Right lobe of liver (tissue), 6 donors: ENCODE data around the gene RORC. TPM values are rescaled to one million over a fixed set of nuclear protein-coding genes. Genes with fewer than 3 reads are reported as not detected.
A peak's percentile ranks its signal among the peaks of the same experiment; 100 is the strongest.

Source experiments
- ATAC-seq, 4 donors: fragments of 200-7000 bp; cut with Tn5 transposase; one replicate each; pipeline ENCODE4 v1.9.1; 2020; ENCODE audit warnings: mild to moderate bottlenecking in 4 of 4, moderate library complexity in 4 of 4
- DNase-seq, 3 donors: peaks; one replicate each; pipeline ENCODE4 v3.0.0-alpha.2; 2020
- H3K27ac ChIP-seq, 3 donors: fragments of 200-600 bp; one replicate each; pipeline ENCODE4 v1.8.0; 2022
- H3K27me3 ChIP-seq, 2 donors: fragments of 200-600 bp; one replicate each; pipeline ENCODE4 v1.8.0; 2022
- H3K36me3 ChIP-seq, 4 donors: fragments of 200-600 bp; sonication (generic) in 1 of 4; one replicate each; pipeline versions ENCODE4 v1.5.1 to v1.8.0; 2017 to 2022; ENCODE audit warnings: control low read depth in 1 of 4
- H3K4me1 ChIP-seq, 4 donors: fragments of 200-600 bp; sonication (generic) in 1 of 4; one replicate each; pipeline versions ENCODE4 v1.5.1 to v1.8.0; 2017 to 2022; ENCODE audit warnings: control low read depth in 1 of 4
- H3K4me3 ChIP-seq, 3 donors: fragments of 200-600 bp; one replicate each; pipeline ENCODE4 v1.8.0; 2022
- H3K9me3 ChIP-seq, 4 donors: fragments of 200-600 bp; sonication (generic) in 1 of 4; one replicate each; pipeline versions ENCODE4 v1.5.1 to v1.8.0; 2017 to 2022; ENCODE audit warnings: control low read depth in 1 of 4
- CTCF ChIP-seq, 4 donors: fragments of 200-600 bp in 3 of 4; fragments of 450-650 bp in 1 of 4; IDR thresholded peaks; one replicate each; pipeline versions ENCODE4 v1.5.1 to v1.8.0; 2016 to 2022; ENCODE audit warnings: antibody characterized with exemption in 4 of 4, mild to moderate bottlenecking in 2 of 4
- POLR2A ChIP-seq: fragments of 450-650 bp; IDR thresholded peaks from one replicate; pipeline ENCODE4 v1.6.1; 2017; ENCODE audit warnings: antibody characterized with exemption, mild to moderate bottlenecking
- WGBS: methylation state at CpG from one replicate; pipeline ENCODE4 v1.1.6; 2018; ENCODE audit warnings: low coverage, low lambda C conversion rate; ENCODE audit not compliant: insufficient coverage; ENCODE audit errors: missing lambda C conversion rate; 5-methylcytosine and 5-hydroxymethylcytosine counted together
- intact Hi-C, 2 donors: fragments of 100-400 bp; cut with DNase I; formaldehyde crosslinking; loops; one replicate each; pipeline versions ENCODE4 v1.11.2 to v1.14.1; 2022
- total RNA-seq, 6 experiments: library from RNA; depleted of rRNA in 2 of 6; stranded (reverse); fragments of >200 nt in 2 of 6; fragmentation: NEBNext Ultra II Directional in 3 of 6; extraction: Animal tissue kit (Norgen Biotek cat#: 25700) in 3 of 6; gene quantifications; one replicate each; pipeline versions ENCODE4 v1.1.0 to v1.2.4, GENCODE V29; 2016 to 2023
- donor health status: DM: no; HTN: yes; CAD: no.
- donor health status: DM: no; HTN: no; CAD: no.
- donor health status: DM: no; HTN: no; CAD: no.
- donor health status: DM: no; HTN: yes; CAD: no.
- donor health status: DM: no; HTN: yes; CAD: no.

The RORC gene
- total RNA-seq, 6 experiments from 2014 or later = 13.3 to 33.9 (median 21.5) TPM

GRCh38 chr1:151811181-151811580 lies 20.4 kb downstream of the RORC start:
- H3K9me3 ChIP-seq = no peaks in the 10 kb centered on the region
- peak in 1 of 3 donors; percentile 40 for DNase-seq
- peaks cover 0 to 58% (median 20%) of the 10 kb centered on the region in 4 donors for H3K36me3 ChIP-seq
- TF ChIP-seq POLR2A (no peak), CTCF (IDR thresholded peaks at IDR 0.05) (no peak)
- WGBS = 66% methylated on average over 5 of the region's 9 CpGs
- no peak overlapping the region for H3K27ac ChIP-seq
- intact Hi-C loops = no loop called here
- no peak for ATAC-seq
- H3K27me3 ChIP-seq = no peaks in the 10 kb centered on the region
- no peaks in the 10 kb centered on the region for H3K4me1 ChIP-seq
- no peak overlapping the region for H3K4me3 ChIP-seq

GRCh38 chr1:151809985-151810556 lies 21.5 kb downstream of the RORC start:
- Histone ChIP-seq H3K27ac (no peak overlapping the region), H3K27me3 (no peaks in the 10 kb centered on the region), H3K36me3 (peaks cover 0 to 55% (median 16%) of the 10 kb centered on the region in 4 donors), H3K4me3 (no peak overlapping the region), H3K9me3 (no peaks in the 10 kb centered on the region), H3K4me1 (no peaks in the 10 kb centered on the region)
- TF ChIP-seq CTCF (IDR thresholded peaks at IDR 0.05) (no peak), POLR2A (no peak)
- intact Hi-C loops = no loop called here
- 100% methylated on average over 1 of the region's 1 CpG for WGBS
- DNase-seq (no peak), ATAC-seq (no peak)

- no peak overlapping the region for H3K4me3 ChIP-seq
- H3K36me3 ChIP-seq = peaks cover 0 to 50% (median 15%) of the 10 kb centered on the region in 4 donors
- intact Hi-C loops = no loop called here
- no peaks in the 10 kb centered on the region for H3K4me1 ChIP-seq
- WGBS = 52% methylated on average over 7 of the region's 8 CpGs
- DNase-seq (peak in 1 of 3 donors; percentile 28), ATAC-seq (peak in 1 of 4 donors; percentile 57)
- H3K9me3 ChIP-seq = no peaks in the 10 kb centered on the region
- H3K27me3 ChIP-seq = no peaks in the 10 kb centered on the region
- TF ChIP-seq POLR2A (no peak), CTCF (IDR thresholded peaks at IDR 0.05) (no peak)
- H3K27ac ChIP-seq = no peak overlapping the region
Measured at GRCh38 chr1:151809290-151809984, 22.2 kb downstream of the RORC start.

GRCh38 chr1:151807766-151808165 lies 23.8 kb downstream of the RORC start:
- ATAC-seq (no peak), DNase-seq (no peak)
- Histone ChIP-seq H3K27ac (no peak overlapping the region), H3K36me3 (peaks cover 0 to 41% (median 13%) of the 10 kb centered on the region in 4 donors), H3K27me3 (no peaks in the 10 kb centered on the region), H3K4me3 (no peak overlapping the region), H3K4me1 (no peaks in the 10 kb centered on the region), H3K9me3 (no peaks in the 10 kb centered on the region)
- intact Hi-C loops = no loop called here
- TF ChIP-seq POLR2A (no peak), CTCF (IDR thresholded peaks at IDR 0.05) (no peak)
- WGBS = 50% methylated on average over 1 of the region's 1 CpG
